Right atrium auricular region (tissue), 2 donors: ENCODE results near the gene EMC1. TPM values are rescaled to one million over a fixed set of nuclear protein-coding genes. Genes with fewer than 3 reads are reported as not detected.

Experiments
- DNase-seq: peaks from one replicate; pipeline ENCODE4 v3.0.0-alpha.2; 2019; ENCODE audit warnings: low spot score
- H3K27ac ChIP-seq, 2 donors: fragments of 200-600 bp; sonication (generic); 1 replicate in 1 of 2; 2 replicates in 1 of 2; pipeline ENCODE4 v1.5.1; 2016 to 2019
- H3K27me3 ChIP-seq, 2 donors: fragments of 200-600 bp; sonication (generic); one replicate each; pipeline versions ENCODE4 v1.5.1 to v1.6.0; 2017 to 2019
- H3K36me3 ChIP-seq: fragments of 200-600 bp; sonication (generic); one replicate; pipeline ENCODE4 v1.5.1; 2016
- H3K4me1 ChIP-seq, 2 donors: fragments of 200-600 bp; sonication (generic); one replicate each; pipeline versions ENCODE4 v1.5.1 to v1.6.0; 2017 to 2019
- H3K4me3 ChIP-seq, 2 donors: fragments of 200-600 bp; sonication (generic); 1 replicate in 1 of 2; 2 replicates in 1 of 2; pipeline ENCODE4 v1.5.1; 2017 to 2019; ENCODE audit warnings: mild to moderate bottlenecking in 1 of 2, moderate library complexity in 1 of 2
- H3K9me3 ChIP-seq, 2 donors: fragments of 200-600 bp; sonication (generic); one replicate each; pipeline ENCODE4 v1.5.1; 2019
- total RNA-seq, 2 donors: library from RNA; depleted of rRNA; stranded (reverse); fragments of >200 nt; gene quantifications; one replicate each; pipeline ENCODE4 v1.1.0, GENCODE V29; 2016
- TF ChIP-seq, protein P1 (sequence below), 2 donors: fragments of 200-600 bp; sonication (generic); IDR thresholded peaks; one replicate each; pipeline ENCODE4 v1.5.1; 2019; ENCODE audit warnings: antibody characterized with exemption in 2 of 2

EMC1 gene
- total RNA-seq, 2 donors from 2014 or later = 30.7 to 36.7 TPM

DNA sequence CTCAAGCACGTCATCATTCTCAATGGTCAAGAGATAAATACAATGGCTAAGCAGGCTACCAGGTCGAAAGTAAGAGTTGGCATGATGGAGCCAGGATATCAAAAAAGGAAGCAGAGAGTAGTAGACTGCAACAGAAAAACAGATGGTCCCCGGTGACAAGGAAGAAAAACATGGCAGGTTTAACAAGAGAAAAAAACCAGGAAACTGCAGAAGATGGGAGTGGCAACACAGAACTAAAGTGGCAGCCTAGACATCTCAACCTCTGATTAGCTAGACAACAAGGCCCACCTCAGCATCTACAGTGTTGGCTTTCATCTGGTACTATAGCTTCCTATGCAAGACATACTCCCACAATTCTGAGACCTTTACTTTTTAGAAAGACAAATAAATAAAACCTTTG, 44.4 kb downstream of the EMC1 start:
- no peak for DNase-seq
- no peaks in the 10 kb centered on the region for H3K36me3 ChIP-seq
- H3K9me3 ChIP-seq = no peaks in the 10 kb centered on the region
- TF ChIP-seq, protein P1, sequence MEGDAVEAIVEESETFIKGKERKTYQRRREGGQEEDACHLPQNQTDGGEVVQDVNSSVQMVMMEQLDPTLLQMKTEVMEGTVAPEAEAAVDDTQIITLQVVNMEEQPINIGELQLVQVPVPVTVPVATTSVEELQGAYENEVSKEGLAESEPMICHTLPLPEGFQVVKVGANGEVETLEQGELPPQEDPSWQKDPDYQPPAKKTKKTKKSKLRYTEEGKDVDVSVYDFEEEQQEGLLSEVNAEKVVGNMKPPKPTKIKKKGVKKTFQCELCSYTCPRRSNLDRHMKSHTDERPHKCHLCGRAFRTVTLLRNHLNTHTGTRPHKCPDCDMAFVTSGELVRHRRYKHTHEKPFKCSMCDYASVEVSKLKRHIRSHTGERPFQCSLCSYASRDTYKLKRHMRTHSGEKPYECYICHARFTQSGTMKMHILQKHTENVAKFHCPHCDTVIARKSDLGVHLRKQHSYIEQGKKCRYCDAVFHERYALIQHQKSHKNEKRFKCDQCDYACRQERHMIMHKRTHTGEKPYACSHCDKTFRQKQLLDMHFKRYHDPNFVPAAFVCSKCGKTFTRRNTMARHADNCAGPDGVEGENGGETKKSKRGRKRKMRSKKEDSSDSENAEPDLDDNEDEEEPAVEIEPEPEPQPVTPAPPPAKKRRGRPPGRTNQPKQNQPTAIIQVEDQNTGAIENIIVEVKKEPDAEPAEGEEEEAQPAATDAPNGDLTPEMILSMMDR (IDR thresholded peaks at IDR 0.05) = no peak
- no peak overlapping the region for H3K27ac ChIP-seq
- no peak overlapping the region for H3K4me3 ChIP-seq
- peaks cover 0 to 81% of the 10 kb centered on the region in 2 donors for H3K4me1 ChIP-seq
- no peaks in the 10 kb centered on the region for H3K27me3 ChIP-seq

DNA sequence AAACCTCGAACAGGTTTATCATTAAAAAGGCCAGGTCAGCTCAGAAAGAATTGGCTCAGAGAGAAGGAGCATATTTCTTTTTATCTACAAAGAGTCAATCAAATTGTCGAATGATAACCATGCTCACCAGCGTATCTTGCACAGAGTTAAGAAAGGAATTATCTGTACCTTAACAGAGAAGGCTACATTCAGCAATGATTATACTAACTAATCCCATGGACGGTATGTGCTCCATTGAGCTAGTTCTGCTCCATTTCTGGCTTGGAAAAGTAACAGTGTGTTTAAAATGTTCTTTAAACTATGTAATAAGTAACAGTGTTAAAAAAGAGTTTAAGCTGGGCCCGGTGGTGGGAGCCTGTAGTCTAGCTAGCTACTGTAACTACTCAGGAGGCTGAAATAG, 45.5 kb downstream of the EMC1 start:
- Histone ChIP-seq H3K9me3 (no peaks in the 10 kb centered on the region), H3K36me3 (no peaks in the 10 kb centered on the region), H3K27me3 (no peaks in the 10 kb centered on the region), H3K4me3 (no peak overlapping the region), H3K27ac (no peak overlapping the region), H3K4me1 (peaks cover 0 to 74% of the 10 kb centered on the region in 2 donors)
- DNase-seq = no peak
- TF ChIP-seq, protein P1 (IDR thresholded peaks at IDR 0.05) = no peak

DNA sequence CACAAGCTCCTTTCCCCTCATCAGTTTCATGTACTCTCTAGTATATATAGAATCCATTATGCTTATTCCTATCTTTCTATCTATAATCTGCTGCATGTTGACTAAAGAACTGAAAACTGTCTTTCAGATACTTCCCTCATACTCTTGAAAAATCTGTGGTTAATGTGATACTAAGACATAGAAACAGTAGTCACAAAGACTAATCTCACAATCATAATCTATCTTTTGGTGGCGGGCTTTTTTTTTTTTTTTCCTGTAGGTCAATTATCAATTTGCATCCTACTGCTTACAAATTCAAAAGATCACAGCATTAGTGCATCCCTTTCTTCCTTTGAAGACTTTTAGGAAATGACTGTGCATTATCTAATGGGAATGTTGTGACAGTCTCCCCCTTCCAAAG, 45.9 kb downstream of the EMC1 start:
- Histone ChIP-seq H3K27ac (no peak overlapping the region), H3K4me1 (peaks cover 0 to 71% of the 10 kb centered on the region in 2 donors), H3K36me3 (no peaks in the 10 kb centered on the region), H3K9me3 (no peaks in the 10 kb centered on the region), H3K4me3 (no peak overlapping the region), H3K27me3 (no peaks in the 10 kb centered on the region)
- TF ChIP-seq, protein P1 (IDR thresholded peaks at IDR 0.05) = no peak
- no peak for DNase-seq

DNA sequence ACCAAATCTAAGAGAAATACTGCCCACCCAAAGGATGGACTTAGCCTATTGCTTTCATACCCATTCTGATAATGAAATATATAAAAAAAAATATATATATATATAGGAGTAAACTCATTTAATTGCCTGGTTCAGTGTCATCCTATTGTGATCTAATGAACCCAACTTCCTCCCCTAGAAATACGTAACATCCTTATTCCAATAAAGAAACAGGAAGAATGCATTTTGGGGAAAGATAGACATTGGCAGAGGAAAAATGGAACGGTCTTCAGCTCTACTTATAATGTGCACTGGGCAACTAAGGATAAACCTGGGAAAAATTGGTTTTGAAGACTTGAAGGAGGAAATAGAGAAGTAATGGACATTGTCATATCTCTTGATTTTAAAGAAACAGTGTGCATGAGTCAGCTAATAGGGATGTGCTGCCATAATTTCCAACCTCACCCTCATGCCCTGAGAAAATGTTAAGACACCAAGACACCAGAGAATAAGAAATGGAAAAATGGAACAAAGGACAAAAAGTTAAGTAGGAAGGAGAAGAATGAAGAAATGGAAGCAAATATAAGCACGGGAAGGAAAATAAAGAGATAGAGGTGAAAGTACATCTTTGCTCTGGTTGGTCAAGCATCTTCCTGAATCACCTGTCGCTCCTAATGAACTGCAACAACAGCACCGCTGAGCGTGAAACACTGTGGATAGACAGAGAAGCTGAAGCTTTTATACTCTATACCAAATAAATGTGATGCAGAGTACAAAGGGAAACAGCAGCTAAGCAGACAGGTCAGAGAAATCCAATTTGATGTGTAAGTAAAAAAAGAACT, 46.7 kb downstream of the EMC1 start:
- TF ChIP-seq, protein P1 (IDR thresholded peaks at IDR 0.05) = no peak
- Histone ChIP-seq H3K27me3 (no peaks in the 10 kb centered on the region), H3K9me3 (no peaks in the 10 kb centered on the region), H3K4me3 (no peak overlapping the region), H3K27ac (no peak overlapping the region), H3K36me3 (peaks cover 4% of the 10 kb centered on the region), H3K4me1 (peaks cover 0 to 71% of the 10 kb centered on the region in 2 donors)
- no peak for DNase-seq

DNA sequence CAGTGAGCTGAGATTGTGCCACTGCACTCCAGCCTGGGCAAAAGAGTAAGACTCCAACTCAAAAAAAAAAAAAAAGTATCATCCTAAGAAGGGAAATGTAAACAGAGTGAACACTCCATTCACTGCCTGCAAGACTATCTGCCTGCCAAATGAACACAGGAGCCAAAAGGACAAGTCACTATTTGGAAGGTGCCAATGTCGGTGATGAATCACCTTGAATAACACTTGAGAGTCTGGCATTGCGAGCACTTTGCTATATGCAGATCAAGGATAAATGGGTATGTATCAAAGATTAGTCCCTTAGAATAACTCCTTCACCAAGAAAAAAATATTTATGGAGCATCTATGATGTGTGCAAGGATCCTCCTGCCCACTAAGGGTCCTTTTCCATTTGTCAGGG, 47.9 kb downstream of the EMC1 start:
- peaks cover 16% of the 10 kb centered on the region for H3K36me3 ChIP-seq
- no peak for DNase-seq
- no peak overlapping the region for H3K27ac ChIP-seq
- TF ChIP-seq, protein P1 (IDR thresholded peaks at IDR 0.05) = no peak
- no peaks in the 10 kb centered on the region for H3K27me3 ChIP-seq
- no peak overlapping the region for H3K4me3 ChIP-seq
- H3K9me3 ChIP-seq = no peaks in the 10 kb centered on the region
- peaks cover 0 to 63% of the 10 kb centered on the region in 2 donors for H3K4me1 ChIP-seq
